K562 (cell line): ENCODE data around the gene EFCAB12. TPM values are rescaled to one million over a fixed set of nuclear protein-coding genes. Genes with fewer than 3 reads are reported as not detected.
A peak's percentile ranks its signal among the peaks of the same experiment; 100 is the strongest.

Experiments used
- ARNT ChIP-seq, 2 experiments: fragments of 450-650 bp; IDR thresholded peaks; 2 replicates each; pipeline ENCODE4 v1.6.1; 2016; ENCODE audit warnings: mild to moderate bottlenecking in 1 of 2
- BRCA1 ChIP-seq, 2 experiments: fragments of 450-650 bp in 1 of 2; sonication (generic) in 1 of 2; formaldehyde crosslinking in 1 of 2; IDR thresholded peaks; 2 replicates each; pipeline versions ENCODE4 v1.5.0 to v1.6.1; 2017 to 2020; ENCODE audit warnings: mild to moderate bottlenecking in 1 of 2, missing genetic modification reagents in 1 of 2
- BRD9 ChIP-seq: fragments of 450-650 bp; IDR thresholded peaks from 2 replicates; pipeline ENCODE4 v1.6.1; 2018; ENCODE audit warnings: low read depth; ENCODE audit not compliant: partially characterized antibody
- CC2D1A ChIP-seq: fragments of 450-650 bp; IDR thresholded peaks from 2 replicates; pipeline ENCODE4 v1.6.1; 2017; ENCODE audit warnings: mild to moderate bottlenecking
- CREM ChIP-seq: IDR thresholded peaks from 2 replicates; pipeline ENCODE4 v1.6.1; 2014; ENCODE audit warnings: antibody characterized with exemption, low read depth
- E2F4 ChIP-seq: sonication (generic); formaldehyde crosslinking; IDR thresholded peaks from 2 replicates; pipeline ENCODE4 v1.8.0; 2022; ENCODE audit warnings: mild to moderate bottlenecking, low read depth, missing genetic modification reagents
- ETV6 ChIP-seq, 3 experiments: fragments of 150-350 bp in 1 of 3; sonication (generic) in 1 of 3; formaldehyde crosslinking in 1 of 3; IDR thresholded peaks; 2 replicates each; pipeline versions ENCODE4 v1.6.1 to v1.8.0; 2014 to 2022; ENCODE audit warnings: borderline replicate concordance in 2 of 3, low read depth in 2 of 3, antibody characterized with exemption in 1 of 3, low read length in 1 of 3, mild to moderate bottlenecking in 1 of 3, missing genetic modification reagents in 1 of 3
- MEF2D ChIP-seq: conservative IDR thresholded peaks from 2 replicates; pipeline ENCODE4 v1.6.1; 2016; ENCODE audit warnings: low read depth, missing genetic modification characterization, missing compliant biosample characterization
- MEIS2 ChIP-seq: fragments of 450-650 bp; IDR thresholded peaks from 2 replicates; pipeline ENCODE4 v1.6.1; 2014; ENCODE audit warnings: mild to moderate bottlenecking; ENCODE audit not compliant: partially characterized antibody
- MTA3 ChIP-seq: fragments of 450-650 bp; formaldehyde crosslinking; IDR thresholded peaks from 2 replicates; pipeline ENCODE4 v1.6.1; 2017; ENCODE audit warnings: mild to moderate bottlenecking, borderline replicate concordance
- MTF1 ChIP-seq: fragments of 250-450 bp; sonication (Bioruptor Pico); IDR thresholded peaks from 2 replicates; pipeline ENCODE4 v1.9.0; 2021; ENCODE audit warnings: moderate library complexity, mild to moderate bottlenecking, inconsistent platforms, borderline replicate concordance
- NBN ChIP-seq: fragments of 450-650 bp; IDR thresholded peaks from 2 replicates; pipeline ENCODE4 v1.6.1; 2016; ENCODE audit warnings: low read depth, mild to moderate bottlenecking
- SMAD3 ChIP-seq: fragments of 450-650 bp; formaldehyde crosslinking; conservative IDR thresholded peaks from 2 replicates; pipeline ENCODE4 v1.4.0; 2020; ENCODE audit warnings: mild to moderate bottlenecking
- SMARCA5 ChIP-seq: fragments of 450-650 bp; IDR thresholded peaks from 2 replicates; pipeline ENCODE4 v1.6.1; 2016
- SMARCE1 ChIP-seq: fragments of 450-650 bp; IDR thresholded peaks from 2 replicates; pipeline ENCODE4 v1.7.1; 2016; ENCODE audit warnings: mild to moderate bottlenecking
- TOE1 ChIP-seq, 2 experiments: fragments of 450-650 bp in 1 of 2; sonication (generic) in 1 of 2; formaldehyde crosslinking in 1 of 2; IDR thresholded peaks; 2 replicates each; pipeline versions ENCODE4 v1.7.1 to v1.8.0; 2016 to 2022; ENCODE audit warnings: borderline replicate concordance in 2 of 2, mild to moderate bottlenecking in 2 of 2, antibody characterized with exemption in 1 of 2, inconsistent platforms in 1 of 2, low read depth in 1 of 2, missing genetic modification reagents in 1 of 2, moderate library complexity in 1 of 2
- ZFP30 ChIP-seq: fragments of 250-450 bp; sonication (Bioruptor Pico); IDR thresholded peaks from 2 replicates; pipeline ENCODE4 v1.8.0; 2022; ENCODE audit warnings: moderate library complexity, mild to moderate bottlenecking, inconsistent platforms, borderline replicate concordance
- ZFPM2 ChIP-seq: fragments of 250-450 bp; sonication (Bioruptor Pico); IDR thresholded peaks from 2 replicates; pipeline ENCODE4 v1.5.1; 2022; ENCODE audit warnings: mild to moderate bottlenecking
- ZFX ChIP-seq: sonication (generic); formaldehyde crosslinking; IDR thresholded peaks from 2 replicates; pipeline ENCODE4 v1.8.0; 2022; ENCODE audit warnings: mild to moderate bottlenecking, missing genetic modification reagents, moderate library complexity
- ZNF121 ChIP-seq: sonication (generic); formaldehyde crosslinking; conservative IDR thresholded peaks from 2 replicates; pipeline ENCODE4 v1.8.0; 2022; ENCODE audit warnings: missing genetic modification reagents
- ZNF124 ChIP-seq: sonication (generic); formaldehyde crosslinking; IDR thresholded peaks from 2 replicates; pipeline ENCODE4 v1.8.1; 2022; ENCODE audit warnings: missing genetic modification reagents
- polyA plus RNA-seq, 8 experiments: library from polyadenylated mRNA; depleted of rRNA in 4 of 8; stranded (reverse) in 5 of 8; unstranded in 3 of 8; fragments of >200 nt; fragmentation: Nextera tagmentation in 2 of 8; fragmentation: Illumina TruSeq in 1 of 8; extraction: Ambion mirVana in 2 of 8; extraction: Trizol in 1 of 8; gene quantifications; 2 replicates each; pipeline versions ENCODE4 v1.2.1 to v1.2.3, GENCODE V29; 2011 to 2014; ENCODE audit warnings: inconsistent platforms in 1 of 8, missing spikeins in 1 of 8
- total RNA-seq, 7 experiments: library from RNA; depleted of rRNA in 6 of 7; stranded (reverse); fragments of >200 nt in 6 of 7; fragmentation: Illumina TruSeq in 2 of 7; extraction: Trizol in 2 of 7; gene quantifications; 2 replicates each; pipeline versions ENCODE4 v1.2.1 to v1.2.3, GENCODE V29; 2011 to 2021; ENCODE audit warnings: low replicate concordance in 1 of 7
- TF ChIP-seq, protein P1 (sequence below): fragments of 450-650 bp; IDR thresholded peaks from 2 replicates; pipeline ENCODE4 v1.6.1; 2016
- TF ChIP-seq, protein P2 (sequence below): IDR thresholded peaks from 2 replicates; pipeline ENCODE4 v1.6.1; 2011; ENCODE audit not compliant: insufficient read length; ENCODE audit errors: extremely low read depth

Gene EFCAB12
- total and polyA plus RNA-seq, 9 of the 15 experiments (the other 6 are each of a cell fraction or from before 2014, with no cell fraction given): 0.08 to 0.95 (median 0.56) TPM; not detected in 1

DNA sequence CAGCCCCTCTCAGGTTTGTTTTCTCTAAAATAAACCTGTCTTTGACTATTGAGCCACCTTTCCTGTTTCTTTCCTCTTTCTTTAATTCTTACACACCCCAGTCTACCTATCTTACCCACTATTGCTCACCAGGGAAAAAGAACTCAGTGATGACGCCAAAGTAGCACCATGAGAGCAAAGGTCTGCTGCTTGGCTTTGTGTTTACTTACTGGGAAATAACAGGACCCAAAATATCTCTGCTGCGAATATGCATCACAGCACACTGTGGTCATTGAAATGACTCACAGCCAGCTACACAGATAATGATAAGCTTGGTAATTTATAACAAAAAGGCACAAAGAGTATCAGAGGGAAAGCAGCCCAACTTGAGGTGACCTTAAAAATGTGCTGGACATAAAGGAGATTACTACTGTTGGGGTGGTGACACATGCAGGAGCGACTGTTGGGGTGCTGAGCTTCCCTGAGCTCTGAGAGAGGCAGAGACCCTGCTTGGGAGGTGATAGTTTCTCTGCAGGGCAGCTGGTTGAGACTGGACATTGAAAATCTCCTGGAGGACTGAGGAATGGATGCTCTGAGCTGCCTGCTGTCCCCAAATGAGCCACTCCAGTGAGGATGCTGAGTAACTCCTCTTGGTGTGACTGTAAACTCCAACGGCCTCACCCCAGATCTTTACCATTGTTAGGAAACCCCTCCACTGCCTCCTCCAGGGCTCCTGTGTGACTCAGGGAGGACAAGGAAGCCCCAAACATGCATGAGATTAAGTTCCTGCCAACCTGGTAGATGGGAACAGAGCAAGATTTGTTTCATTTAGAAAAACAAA lies 14.5 kb downstream of the EFCAB12 start (continued):
- TF ChIP-seq MTF1 (no peak), ZNF124 (CRISPR knock-in tag) (no peak), SMARCE1 (peak; percentile 93), ZFP30 (CRISPR knock-in tag) (no peak), ZFPM2 (CRISPR knock-in tag) (no peak), MEF2D (tag) (0 out of 2 replicates have a peak, but pooled peaks have one; percentile 52), BRD9 (peak; percentile 25), NBN (peak; percentile 30; the same call in 1 of the 2 replicates), MTA3 (peak; percentile 20; the same call in 1 of the 2 replicates), ETV6 (IDR thresholded peaks at IDR 0.05; ENCODE audit: borderline replicate concordance in 1 of 2, low read depth in 2 of 2, low read length in 1 of 2) (no peak), ETV6 (CRISPR knock-in tag; IDR thresholded peaks at IDR 0.05; ENCODE audit: borderline replicate concordance) (no peak), CREM (peak; percentile 83), SMARCA5 (no peak), MEIS2 (peak; percentile 75), TOE1 (IDR thresholded peaks at IDR 0.05; ENCODE audit: borderline replicate concordance) (0 out of 2 replicates have a peak, but pooled peaks have one; percentile 10), TOE1 (CRISPR knock-in tag; IDR thresholded peaks at IDR 0.05; ENCODE audit: borderline replicate concordance, low read depth) (no peak), BRCA1 (IDR thresholded peaks at IDR 0.05) (no peak), BRCA1 (CRISPR knock-in tag; IDR thresholded peaks at IDR 0.05) (no peak), ZFX (no peak), E2F4 (CRISPR knock-in tag) (no peak), ARNT (IDR thresholded peaks at IDR 0.05) (0 out of 4 replicates have a peak, but pooled peaks of 1 of the 2 experiments have one; percentile 21), CC2D1A (no peak), ZNF121 (CRISPR knock-in tag) (no peak), SMAD3 (CRISPR knock-in tag) (no peak)
- TF ChIP-seq, protein P1, sequence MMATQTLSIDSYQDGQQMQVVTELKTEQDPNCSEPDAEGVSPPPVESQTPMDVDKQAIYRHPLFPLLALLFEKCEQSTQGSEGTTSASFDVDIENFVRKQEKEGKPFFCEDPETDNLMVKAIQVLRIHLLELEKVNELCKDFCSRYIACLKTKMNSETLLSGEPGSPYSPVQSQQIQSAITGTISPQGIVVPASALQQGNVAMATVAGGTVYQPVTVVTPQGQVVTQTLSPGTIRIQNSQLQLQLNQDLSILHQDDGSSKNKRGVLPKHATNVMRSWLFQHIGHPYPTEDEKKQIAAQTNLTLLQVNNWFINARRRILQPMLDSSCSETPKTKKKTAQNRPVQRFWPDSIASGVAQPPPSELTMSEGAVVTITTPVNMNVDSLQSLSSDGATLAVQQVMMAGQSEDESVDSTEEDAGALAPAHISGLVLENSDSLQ: 0 out of 2 replicates have a peak, but pooled peaks have one; percentile 10
- TF ChIP-seq, protein P2, sequence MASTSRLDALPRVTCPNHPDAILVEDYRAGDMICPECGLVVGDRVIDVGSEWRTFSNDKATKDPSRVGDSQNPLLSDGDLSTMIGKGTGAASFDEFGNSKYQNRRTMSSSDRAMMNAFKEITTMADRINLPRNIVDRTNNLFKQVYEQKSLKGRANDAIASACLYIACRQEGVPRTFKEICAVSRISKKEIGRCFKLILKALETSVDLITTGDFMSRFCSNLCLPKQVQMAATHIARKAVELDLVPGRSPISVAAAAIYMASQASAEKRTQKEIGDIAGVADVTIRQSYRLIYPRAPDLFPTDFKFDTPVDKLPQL: no peak
